HepG2 (cell line): ENCODE results near the gene GPS1. TPM values are rescaled to one million over a fixed set of nuclear protein-coding genes. Genes with fewer than 3 reads are reported as not detected.
A peak's percentile ranks its signal among the peaks of the same experiment; 100 is the strongest.

Experiments used
- ATM ChIP-seq: fragments of 450-650 bp; IDR thresholded peaks from 2 replicates; pipeline ENCODE4 v1.7.1; 2017; ENCODE audit warnings: mild to moderate bottlenecking, borderline replicate concordance
- CBX1 ChIP-seq: IDR thresholded peaks from one replicate; pipeline ENCODE4 v1.6.1; 2016; ENCODE audit warnings: antibody characterized with exemption, low read depth
- DR1 ChIP-seq: sonication (generic); formaldehyde crosslinking; IDR thresholded peaks from 2 replicates; pipeline ENCODE4 v1.8.0; 2021; ENCODE audit warnings: mild to moderate bottlenecking, missing genetic modification reagents, inconsistent platforms
- DZIP1 ChIP-seq: sonication (generic); formaldehyde crosslinking; IDR thresholded peaks from 2 replicates; pipeline ENCODE4 v1.5.0; 2020; ENCODE audit warnings: mild to moderate bottlenecking, missing genetic modification reagents
- KDM1A ChIP-seq: IDR thresholded peaks from 2 replicates; pipeline ENCODE4 v1.6.1; 2016; ENCODE audit warnings: missing compliant biosample characterization
- MED13 ChIP-seq: sonication (generic); formaldehyde crosslinking; IDR thresholded peaks from 2 replicates; pipeline ENCODE4 v1.5.0; 2020; ENCODE audit warnings: missing genetic modification reagents
- ZNF496 ChIP-seq: sonication (generic); formaldehyde crosslinking; IDR thresholded peaks from 2 replicates; pipeline ENCODE4 v1.8.1; 2023; ENCODE audit warnings: mild to moderate bottlenecking, moderate library complexity, missing genetic modification reagents; ENCODE audit not compliant: insufficient replicate concordance
- ZNF556 ChIP-seq: sonication (generic); formaldehyde crosslinking; IDR thresholded peaks from 2 replicates; pipeline ENCODE4 v1.4.0; 2020; ENCODE audit warnings: mild to moderate bottlenecking, missing genetic modification reagents, borderline replicate concordance
- ZNF646 ChIP-seq: sonication (generic); formaldehyde crosslinking; IDR thresholded peaks from 2 replicates; pipeline ENCODE4 v1.9.0; 2021; ENCODE audit warnings: mild to moderate bottlenecking, missing genetic modification reagents
- ZNF878 ChIP-seq: sonication (generic); formaldehyde crosslinking; IDR thresholded peaks from 2 replicates; pipeline ENCODE4 v1.8.1; 2023; ENCODE audit warnings: mild to moderate bottlenecking, missing genetic modification reagents, moderate library complexity
- polyA plus RNA-seq, 8 experiments: library from polyadenylated mRNA; depleted of rRNA in 3 of 8; stranded (reverse) in 7 of 8; unstranded in 1 of 8; fragments of >200 nt; fragmentation: Illumina TruSeq in 4 of 8; extraction: Trizol in 4 of 8; gene quantifications; 2 replicates each; pipeline versions ENCODE4 v1.2.1 to v1.2.3, GENCODE V29; 2011 to 2016; ENCODE audit warnings: low read depth in 4 of 8, missing spikeins in 1 of 8, mixed read lengths in 1 of 8; ENCODE audit not compliant: insufficient read depth in 1 of 8
- total RNA-seq, 5 experiments: library from RNA; depleted of rRNA; stranded (reverse); fragments of >200 nt; fragmentation: Illumina TruSeq; extraction: Trizol; gene quantifications; 2 replicates each; pipeline ENCODE4 v1.2.3, GENCODE V29; 2016; ENCODE audit warnings: low read depth in 1 of 5

The GPS1 gene
- total and polyA plus RNA-seq, 2 of the 13 experiments (the other 11 are each of a cell fraction or from before 2014, with no cell fraction given): 124 to 128 TPM

- no peak for TF ChIP-seq ZNF646 (CRISPR knock-in tag)
- no peak for TF ChIP-seq KDM1A (CRISPR knock-in tag)
- TF ChIP-seq DZIP1 (CRISPR knock-in tag): peak; percentile 98
- TF ChIP-seq ZNF878 (CRISPR knock-in tag): peak; percentile 92; the same call in 1 of the 2 replicates
- peak; percentile 33; the same call in 1 of the 2 replicates for TF ChIP-seq DR1 (CRISPR knock-in tag)
- no peak for TF ChIP-seq ZNF496 (CRISPR knock-in tag)
- peak; percentile 75; the same call in 1 of the 2 replicates for TF ChIP-seq ZNF556
- no peak for TF ChIP-seq CBX1
- TF ChIP-seq MED13 (CRISPR knock-in tag): peak; percentile 80
- no peak for TF ChIP-seq ATM
- TF ChIP-seq, all 625 proteins: peak for 341
These were observed 52.1 kb downstream of the GPS1 start (continued) for GRCh38 chr17:82103553-82104451.
